PC-9 (cell line): ENCODE data around the gene POM121L2. TPM values are rescaled to one million over a fixed set of nuclear protein-coding genes. Genes with fewer than 3 reads are reported as not detected.

Source experiments
- BruUV-seq: library from RNA; stranded (reverse); fragments of 400-500 nt; replicated peaks from 2 replicates; lab custom pipeline; 2021; lab: Mats Ljungman, UMichigan
- CTCF ChIA-PET: fragments of 300-600 bp; sonication (Branson Sonifier 250); formaldehyde crosslinking; loops from one replicate; lab custom pipeline; 2022; ENCODE audit warnings: antibody characterized with exemption; lab: Charles Lee
- POLR2A ChIA-PET: fragments of 300-600 bp; sonication (Branson Sonifier 250); formaldehyde crosslinking; loops from one replicate; lab custom pipeline; 2022; ENCODE audit warnings: antibody characterized with exemption; ENCODE audit not compliant: unreplicated experiment; lab: Charles Lee
- DNase-seq, 2 experiments: peaks; one replicate each; pipeline versions ENCODE4 v3.0.0 to v3.0.0-alpha.2; 2015 to 2022; ENCODE audit warnings: mixed read lengths in 1 of 2
- H2AFZ ChIP-seq: fragments of 200-600 bp; sonication (generic); 2 replicates; pipeline ENCODE4 v1.8.1; 2017; ENCODE audit warnings: antibody characterized with exemption
- H3F3A ChIP-seq: fragments of 200-600 bp; sonication (generic); 2 replicates; pipeline ENCODE4 v1.8.1; 2017; ENCODE audit warnings: antibody characterized with exemption, mild to moderate bottlenecking, low read depth; ENCODE audit not compliant: insufficient read depth
- H3K27ac ChIP-seq: fragments of 200-600 bp; sonication (generic); 2 replicates; pipeline ENCODE4 v1.6.1; 2016; ENCODE audit warnings: mixed run types
- H3K27me3 ChIP-seq: fragments of 200-600 bp; sonication (generic); 2 replicates; pipeline ENCODE4 v1.6.1; 2016; ENCODE audit warnings: low read depth, mixed run types; ENCODE audit not compliant: insufficient read depth
- H3K36me3 ChIP-seq: fragments of 200-600 bp; sonication (generic); 2 replicates; pipeline ENCODE4 v1.6.1; 2016; ENCODE audit warnings: low read depth, mixed run types
- H3K4me1 ChIP-seq: fragments of 200-600 bp; sonication (generic); replicated peaks from 2 replicates; pipeline ENCODE4 v1.6.1; 2016; ENCODE audit warnings: mixed run types; ENCODE audit not compliant: insufficient read depth
- H3K4me2 ChIP-seq: fragments of 200-600 bp; sonication (generic); 2 replicates; pipeline ENCODE4 v1.6.1; 2017; ENCODE audit warnings: mixed run types
- H3K4me3 ChIP-seq: fragments of 200-600 bp; sonication (generic); 2 replicates; pipeline ENCODE4 v1.6.1; 2016; ENCODE audit warnings: mixed run types
- H3K79me2 ChIP-seq: fragments of 200-600 bp; sonication (generic); 2 replicates; pipeline ENCODE4 v1.6.1; 2017; ENCODE audit warnings: low read depth, mixed run types
- H3K9me2 ChIP-seq: fragments of 200-600 bp; sonication (generic); 2 replicates; pipeline ENCODE4 v1.8.1; 2017; ENCODE audit warnings: mild to moderate bottlenecking; ENCODE audit not compliant: insufficient read depth
- H3K9me3 ChIP-seq: fragments of 200-600 bp; sonication (generic); 2 replicates; pipeline ENCODE4 v1.8.1; 2016; ENCODE audit warnings: low read depth; ENCODE audit not compliant: insufficient read depth
- H4K20me1 ChIP-seq: fragments of 200-600 bp; sonication (generic); 2 replicates; pipeline ENCODE4 v1.8.1; 2017; ENCODE audit not compliant: insufficient read depth
- CTCF ChIP-seq: fragments of 200-600 bp; sonication (generic); conservative IDR thresholded peaks from 2 replicates; pipeline ENCODE4 v1.6.1; 2017; ENCODE audit warnings: mixed run types, antibody characterized with exemption, mild to moderate bottlenecking, moderate library complexity
- EZH2 ChIP-seq: fragments of 200-600 bp; sonication (generic); IDR thresholded peaks from 2 replicates; pipeline ENCODE4 v1.8.0; 2017; ENCODE audit warnings: antibody characterized with exemption, low read depth
- intact Hi-C: fragments of 100-400 bp; cut with micrococcal nuclease; formaldehyde crosslinking; loops from one replicate; pipeline ENCODE4 v1.10.0; 2022; ENCODE audit not compliant: unreplicated experiment
- total RNA-seq: library from RNA; stranded (reverse); gene quantifications from 2 replicates; pipeline ENCODE4 v1.2.3, GENCODE V29; 2021

Gene POM121L2
- total RNA-seq, 1 experiment from 2014 or later, result 0.26 TPM

DNA sequence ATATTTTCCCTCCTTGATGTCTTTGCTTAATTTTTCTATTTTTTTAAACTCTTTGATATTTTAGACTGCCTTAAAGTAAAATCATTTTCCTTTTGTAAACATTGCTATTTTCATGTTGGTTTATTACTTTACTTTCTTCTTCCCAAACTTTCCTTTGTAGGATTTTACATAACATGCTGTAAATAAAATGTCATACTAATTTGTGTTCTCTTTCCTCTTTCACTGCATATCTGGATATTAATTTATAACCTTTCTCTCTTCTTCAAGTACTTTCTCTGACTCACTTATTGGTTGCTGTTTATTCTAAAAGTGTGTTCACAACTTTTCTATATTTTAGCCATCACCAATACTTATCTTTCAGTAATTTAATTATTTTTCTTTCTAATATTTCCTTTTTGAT is 9.3 kb upstream of the POM121L2 start:
- H2AFZ ChIP-seq, result no peak overlapping the region
- TF ChIP-seq EZH2, result no peak
- no peak for TF ChIP-seq CTCF
- H3K9me2 ChIP-seq, result no peaks in the 10 kb centered on the region
- H4K20me1 ChIP-seq, result no peaks in the 10 kb centered on the region
- H3K36me3 ChIP-seq, result no peaks in the 10 kb centered on the region
- intact Hi-C loops, result no loop called here
- no peak overlapping the region for H3K4me2 ChIP-seq
- no peaks in the 10 kb centered on the region for H3K27me3 ChIP-seq
- no peaks in the 10 kb centered on the region for H3K79me2 ChIP-seq
- DNase-seq, result no peak
- no peak overlapping the region for H3K4me3 ChIP-seq
- no peaks in the 10 kb centered on the region for H3K4me1 ChIP-seq
- H3K27ac ChIP-seq, result no peak overlapping the region
- ChIA-PET CTCF (no interaction called here), POLR2A (no interaction called here)
- H3K9me3 ChIP-seq, result no peaks in the 10 kb centered on the region
- BruUV-seq, result no TSS peak
- H3F3A ChIP-seq, result no peaks in the 10 kb centered on the region

DNA sequence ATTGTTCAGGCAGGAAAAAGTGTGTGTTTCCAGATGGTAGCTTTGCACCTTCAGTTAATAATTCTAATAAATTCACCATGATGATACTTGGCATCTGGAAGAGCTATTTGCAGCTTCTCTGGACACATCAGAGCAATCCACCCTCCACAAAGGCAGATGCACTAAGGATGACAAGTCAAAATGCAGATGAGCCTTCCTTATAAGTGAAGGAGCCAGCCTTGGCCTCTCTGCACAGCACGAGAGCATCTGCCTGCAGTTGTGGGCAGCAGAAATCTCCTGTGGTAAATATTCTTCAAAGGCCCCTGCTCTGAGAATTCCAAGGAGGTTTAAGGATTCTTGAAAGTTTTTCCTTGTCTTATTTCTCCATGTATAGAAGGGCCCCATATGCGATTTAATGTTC is 6.9 kb upstream of the POM121L2 start:
- ChIA-PET POLR2A (no interaction called here), CTCF (no interaction called here)
- Histone ChIP-seq H3K79me2 (no peaks in the 10 kb centered on the region), H3F3A (no peaks in the 10 kb centered on the region), H3K4me1 (no peaks in the 10 kb centered on the region), H4K20me1 (no peaks in the 10 kb centered on the region), H3K9me2 (no peaks in the 10 kb centered on the region), H3K4me3 (no peak overlapping the region), H2AFZ (no peak overlapping the region), H3K36me3 (no peaks in the 10 kb centered on the region), H3K27me3 (no peaks in the 10 kb centered on the region), H3K9me3 (peaks cover 5% of the 10 kb centered on the region), H3K27ac (no peak overlapping the region), H3K4me2 (no peak overlapping the region)
- no peak for DNase-seq
- intact Hi-C loops, result no loop called here
- TF ChIP-seq CTCF (no peak), EZH2 (no peak)
- BruUV-seq, result no TSS peak

DNA sequence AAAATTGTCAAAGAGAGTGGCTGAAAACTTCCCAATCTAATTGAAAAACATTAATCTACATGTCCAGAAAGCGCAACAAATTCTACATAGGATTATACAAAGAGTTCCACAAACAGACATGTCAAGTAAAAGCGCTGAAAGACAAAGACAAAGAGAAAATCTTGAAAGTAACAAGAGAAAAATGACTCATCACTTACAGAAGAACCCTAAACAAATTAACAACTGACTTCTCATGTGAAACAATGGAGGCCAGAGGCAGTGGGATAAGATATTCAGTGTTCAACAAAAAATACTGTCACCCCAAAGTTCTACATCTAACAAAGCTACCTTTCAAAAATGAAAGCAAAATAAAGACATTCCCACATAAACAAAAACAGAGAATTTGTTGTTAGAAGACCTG is 2.0 kb upstream of the POM121L2 start:
- no peak for TF ChIP-seq CTCF
- TF ChIP-seq EZH2, result no peak
- Histone ChIP-seq H3K79me2 (no peaks in the 10 kb centered on the region), H3K4me1 (no peaks in the 10 kb centered on the region), H3F3A (no peaks in the 10 kb centered on the region), H3K27ac (no peak overlapping the region), H3K27me3 (0 out of 2 replicates have a peak, but pooled peaks cover 3% of the 10 kb centered on the region), H3K9me2 (no peaks in the 10 kb centered on the region), H3K36me3 (no peaks in the 10 kb centered on the region), H3K4me2 (no peak overlapping the region), H3K9me3 (peaks cover 6% of the 10 kb centered on the region), H3K4me3 (no peak overlapping the region), H4K20me1 (no peaks in the 10 kb centered on the region), H2AFZ (no peak overlapping the region)
- DNase-seq, result no peak
- no TSS peak for BruUV-seq
- CTCF ChIA-PET, result no interaction called here
- POLR2A ChIA-PET, result no interaction called here
- intact Hi-C loops, result loop anchor here (5.0 kb wide), 2 partner anchors 188 to 203 kb away; no protein-coding TSS in a partner anchor
